Left renal cortex interstitium (tissue), 4 donors: ENCODE measurements around the gene CDS2. TPM values are rescaled to one million over a fixed set of nuclear protein-coding genes. Genes with fewer than 3 reads are reported as not detected.

Experiments
- DNase-seq, 4 donors: peaks; one replicate each; pipeline ENCODE4 v3.0.0-alpha.2; 2013; ENCODE audit warnings: low read depth in 4 of 4, low spot score in 2 of 4, missing footprints in 1 of 4
- polyA plus RNA-seq, 4 donors: library from polyadenylated mRNA; unstranded; fragments of 120-200 nt; gene quantifications; one replicate each; pipeline ENCODE4 v1.2.1, GENCODE V29; 2013; ENCODE audit not compliant: insufficient read length in 4 of 4

Gene CDS2
- polyA plus RNA-seq, 4 donors = 32.1 to 37.6 (median 33.8) TPM

- no peak for DNase-seq
Observed at GRCh38 chr20:5203380-5203779, 76.6 kb downstream of the CDS2 start.

GRCh38 chr20:5205348-5206210 is 78.8 kb downstream of the CDS2 start:
- DNase-seq = peak; percentile 25 to 53 (median 42)

DNA sequence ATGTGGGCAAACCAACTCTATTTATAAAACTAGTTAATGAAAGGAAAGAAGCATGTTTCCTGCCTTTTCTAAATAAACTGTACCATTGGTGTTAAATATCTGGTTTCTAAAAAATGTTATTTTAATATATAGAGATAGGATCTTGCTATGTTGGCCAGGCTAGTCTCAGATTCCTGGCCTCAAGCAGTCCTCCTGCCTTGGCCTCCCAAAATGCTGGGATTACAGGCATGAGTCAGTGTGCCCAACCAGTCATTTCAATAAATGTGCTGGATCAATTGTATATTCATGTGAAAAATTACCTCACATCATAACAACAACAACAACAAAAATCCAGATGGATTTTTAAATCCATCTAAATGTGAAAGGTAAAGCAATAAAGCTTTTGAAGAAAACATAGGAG is 80.3 kb downstream of the CDS2 start:
- DNase-seq = no peak

- DNase-seq = no peak
Observed at GRCh38 chr20:5211803-5212714, 85.3 kb downstream of the CDS2 start.

GRCh38 chr20:5212907-5213487 is 86.2 kb downstream of the CDS2 start:
- DNase-seq = no peak

DNA sequence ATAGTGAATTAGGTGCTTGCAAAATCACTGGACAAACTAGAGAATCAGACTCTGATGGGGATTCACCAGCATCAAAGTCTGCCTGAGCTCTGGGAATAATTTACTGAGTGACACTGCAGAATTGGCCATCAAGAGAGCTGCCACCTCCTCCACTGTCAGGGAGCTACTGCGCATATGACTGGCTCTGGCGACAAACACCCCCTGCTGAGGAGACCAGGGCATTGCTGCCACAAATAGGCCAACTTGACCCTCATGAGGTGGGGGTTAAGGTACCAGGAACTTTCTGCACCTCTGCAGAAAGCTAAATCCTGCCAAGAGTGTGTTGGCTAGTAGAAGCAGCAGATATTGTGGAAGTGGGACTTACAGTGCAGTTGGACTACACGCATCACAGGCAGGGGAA is 88.0 kb downstream of the CDS2 start:
- DNase-seq = no peak

DNA sequence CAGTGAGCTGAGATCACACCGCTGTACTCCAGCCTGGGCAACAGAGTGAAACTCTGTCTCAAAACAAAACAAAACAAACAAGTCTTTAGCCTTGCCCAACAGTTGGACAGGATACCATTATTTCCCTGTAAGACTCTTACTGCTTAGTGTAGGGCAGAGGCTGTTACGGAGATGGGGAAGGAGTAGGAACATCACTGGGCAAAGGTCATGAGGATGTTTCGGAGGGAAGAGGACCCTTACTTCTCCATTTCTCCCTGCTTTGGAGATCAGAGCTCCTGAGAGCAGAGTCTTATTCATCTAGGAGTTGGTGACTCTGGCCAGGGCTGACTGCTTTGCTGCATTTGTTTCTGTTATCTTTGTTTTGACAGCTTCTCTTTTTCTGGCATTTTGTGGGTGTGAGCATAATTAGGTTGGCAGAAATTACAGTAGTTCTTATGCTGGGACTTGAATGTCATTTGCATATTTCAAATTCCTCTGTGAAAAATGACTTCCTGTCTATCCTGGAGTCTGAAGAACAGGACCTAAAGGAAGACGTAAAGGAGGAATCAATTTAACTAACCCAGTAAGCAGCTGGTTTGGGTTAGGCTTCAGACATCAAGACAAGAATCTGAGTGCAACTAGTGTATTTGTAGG is 89.0 kb downstream of the CDS2 start:
- DNase-seq = no peak

DNA sequence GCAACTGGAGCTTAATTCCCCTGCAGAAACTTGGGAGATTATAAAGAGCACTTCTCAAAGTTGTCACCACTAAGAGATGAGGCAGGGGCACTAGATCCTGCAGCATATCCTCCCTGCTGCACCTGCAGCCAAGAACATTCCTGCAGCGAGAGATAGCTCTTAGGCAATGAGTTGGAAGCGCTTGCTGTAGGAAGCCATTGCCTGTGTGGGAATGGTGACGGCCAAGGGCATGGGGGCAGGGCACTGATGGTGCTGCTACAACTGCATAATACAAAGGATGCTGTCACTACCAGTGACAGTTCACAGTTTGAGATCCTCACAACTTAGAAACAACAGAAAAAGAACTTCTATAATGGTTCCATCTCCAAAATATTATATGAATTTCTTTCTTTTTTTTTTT is 89.9 kb downstream of the CDS2 start:
- no peak for DNase-seq

DNA sequence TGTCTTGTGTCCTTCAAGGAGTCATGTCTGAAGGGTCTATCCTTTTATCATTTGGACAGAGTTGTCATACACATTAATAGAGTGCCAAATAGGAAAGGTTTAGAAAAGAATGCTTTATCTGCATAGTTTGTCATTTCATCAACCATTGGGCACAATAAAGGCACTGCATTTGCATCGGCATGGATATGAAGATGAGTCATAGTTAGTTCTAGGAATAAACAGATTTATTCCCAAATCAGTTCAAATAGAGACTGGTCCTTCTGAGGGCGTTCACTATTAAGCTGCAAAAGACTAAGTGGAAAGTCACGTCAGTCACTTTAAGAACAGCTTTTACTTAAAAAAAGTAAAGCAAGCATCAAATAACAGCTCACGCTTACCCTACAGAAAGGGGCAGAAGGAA is 90.8 kb downstream of the CDS2 start:
- no peak for DNase-seq

DNA sequence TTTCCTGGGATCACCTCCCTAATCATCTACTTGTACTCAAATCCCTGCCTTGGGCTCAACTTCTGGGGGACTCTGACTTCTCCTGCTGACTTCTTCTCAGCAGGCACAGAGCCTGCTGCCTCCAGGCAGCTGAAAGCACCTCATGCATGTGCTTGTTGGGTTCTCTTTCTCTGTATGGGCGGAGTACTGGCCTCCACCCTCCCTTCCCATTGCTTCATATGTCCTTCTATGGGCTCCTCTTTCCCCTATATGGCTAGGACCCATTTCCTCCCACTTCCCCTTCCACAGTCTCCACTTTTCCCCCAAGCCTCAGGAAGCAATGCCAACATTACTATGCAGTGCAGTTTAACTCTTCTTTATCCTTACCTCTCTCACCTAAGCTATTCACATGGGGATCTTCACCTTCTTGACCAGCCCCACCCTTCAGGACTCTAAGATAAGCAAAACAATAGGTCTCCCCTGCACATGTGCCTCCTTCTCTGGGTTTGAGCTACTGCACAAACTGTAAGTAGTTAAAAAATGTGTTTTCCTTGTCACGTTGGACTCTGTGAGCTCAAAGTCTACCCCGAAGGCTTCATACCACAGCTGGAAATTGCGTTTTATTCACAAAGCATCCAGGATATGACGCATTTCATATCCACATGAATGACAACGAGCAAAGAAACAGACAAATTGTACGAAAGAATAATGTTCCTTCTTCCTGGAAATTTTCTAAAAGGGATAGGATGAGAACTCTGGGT is 93.7 kb downstream of the CDS2 start:
- no peak for DNase-seq

DNA sequence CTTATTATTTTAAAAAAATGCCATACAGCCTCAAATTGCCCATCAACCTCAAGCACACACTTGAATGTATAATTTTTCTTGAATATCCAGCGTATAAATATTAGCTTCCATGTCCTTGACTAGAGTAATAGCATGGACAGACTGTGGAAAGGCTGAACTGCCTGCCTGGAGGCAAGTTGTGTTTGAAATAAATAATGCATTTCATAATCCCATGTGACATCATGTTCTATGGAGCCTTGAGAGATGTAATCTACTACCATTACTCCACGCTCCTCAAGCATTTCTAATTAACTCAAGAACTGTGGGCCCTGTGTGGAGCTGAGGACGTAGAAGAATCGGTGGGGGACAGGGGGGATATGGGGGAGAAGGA is 94.2 kb downstream of the CDS2 start:
- DNase-seq = no peak

- peak in 2 of 4 donors; percentile 24 to 31 for DNase-seq
Observed at GRCh38 chr20:5222919-5223634, 96.3 kb downstream of the CDS2 start.

GRCh38 chr20:5230544-5230943 is 103.7 kb downstream of the CDS2 start:
- DNase-seq = no peak

DNA sequence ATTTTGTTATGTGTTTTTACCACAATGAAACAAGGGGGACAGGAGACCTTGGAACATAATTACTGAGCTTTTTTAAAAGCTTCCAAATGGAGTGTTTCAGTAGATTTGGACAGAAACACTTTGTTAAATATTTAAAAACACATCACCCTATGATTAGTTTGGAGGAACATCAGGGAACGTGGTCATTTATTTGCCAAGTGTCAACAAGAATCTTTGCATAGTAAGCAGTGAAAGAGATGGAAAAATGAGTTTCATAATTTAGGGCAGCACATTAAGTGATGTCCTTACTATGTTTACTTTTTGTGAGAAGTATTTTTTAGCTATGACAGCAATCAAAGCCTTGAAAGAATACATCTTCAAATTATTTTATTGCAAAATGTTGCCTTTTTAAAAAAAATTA is 107.3 kb downstream of the CDS2 start:
- no peak for DNase-seq

DNA sequence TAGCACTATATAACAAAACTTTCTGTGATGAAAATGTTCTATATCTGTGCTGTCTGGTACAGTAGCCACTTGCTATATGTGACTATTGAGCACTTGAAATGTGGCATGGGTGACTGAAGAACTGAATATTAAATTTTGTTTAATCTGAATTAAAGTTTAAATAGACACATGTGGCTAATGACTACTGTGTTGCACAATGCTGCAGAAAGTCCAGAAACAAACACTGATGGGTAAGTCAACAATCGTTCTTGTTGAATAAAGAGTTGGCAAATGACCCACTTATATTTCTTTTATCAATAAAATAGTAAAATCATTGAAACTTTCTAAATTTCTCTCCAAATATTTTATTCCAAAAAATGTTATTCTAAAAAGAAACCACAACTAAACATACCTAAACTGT is 108.2 kb downstream of the CDS2 start:
- DNase-seq = no peak
